SJCRH30 (cell line): ENCODE results near the gene RARRES2. TPM values are rescaled to one million over a fixed set of nuclear protein-coding genes. Genes with fewer than 3 reads are reported as not detected.
A peak's percentile ranks its signal among the peaks of the same experiment; 100 is the strongest.

Experiments
- DNase-seq, 2 experiments: peaks; one replicate each; pipeline ENCODE4 v3.0.0-alpha.2; 2015 to 2020
- H3K27ac ChIP-seq: fragments of 250-450 bp; sonication (Bioruptor Pico); 2 replicates; pipeline ENCODE4 v1.5.1; 2020; ENCODE audit warnings: mild to moderate bottlenecking, moderate library complexity
- H3K27me3 ChIP-seq: fragments of 250-450 bp; sonication (Bioruptor Pico); 2 replicates; pipeline ENCODE4 v1.5.1; 2020; ENCODE audit warnings: mild to moderate bottlenecking, moderate library complexity
- H3K36me3 ChIP-seq: fragments of 250-450 bp; sonication (Bioruptor Pico); 2 replicates; pipeline ENCODE4 v1.5.1; 2020; ENCODE audit warnings: mild to moderate bottlenecking, moderate library complexity
- H3K4me1 ChIP-seq: fragments of 250-450 bp; sonication (Bioruptor Pico); 2 replicates; pipeline ENCODE4 v1.5.1; 2020; ENCODE audit warnings: mild to moderate bottlenecking, moderate library complexity
- H3K4me3 ChIP-seq: fragments of 250-450 bp; sonication (Bioruptor Pico); 2 replicates; pipeline ENCODE4 v1.5.1; 2020; ENCODE audit warnings: mild to moderate bottlenecking, moderate library complexity
- H3K9me3 ChIP-seq: fragments of 250-450 bp; sonication (Bioruptor Pico); replicated peaks from 2 replicates; pipeline ENCODE4 v1.5.1; 2020; ENCODE audit warnings: mild to moderate bottlenecking, moderate library complexity
- total RNA-seq: library from RNA; depleted of rRNA; stranded (reverse); fragments of >200 nt; shearing (Covaris generic); gene quantifications from 2 replicates; pipeline ENCODE4 v1.2.3, GENCODE V29; 2014

The RARRES2 gene
- total RNA-seq, 1 experiment from 2014 or later: 68.1 TPM

DNA sequence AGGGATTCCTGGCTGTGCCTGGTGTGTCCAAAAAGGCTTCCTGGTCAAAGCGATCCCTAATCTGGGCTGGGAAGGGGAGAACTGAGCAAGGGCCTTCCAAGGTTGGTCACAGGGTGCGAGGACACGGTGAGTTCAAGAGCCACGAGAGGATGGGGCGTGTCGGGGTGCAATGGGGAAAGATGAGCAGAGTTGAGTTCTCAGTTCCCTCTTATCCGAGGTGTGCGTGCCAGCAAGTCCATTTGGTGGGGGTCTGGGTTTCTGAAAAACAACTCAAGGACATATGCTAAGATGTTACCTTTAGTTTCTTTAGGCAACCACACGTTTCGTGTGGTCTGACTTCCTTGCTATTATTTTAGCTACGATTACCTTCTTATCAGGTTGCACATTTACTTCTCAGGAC, 39.0 kb upstream of the RARRES2 start:
- no peaks in the 10 kb centered on the region for H3K36me3 ChIP-seq
- peak overlapping the region; percentile 62 for H3K4me3 ChIP-seq
- H3K27me3 ChIP-seq: no peaks in the 10 kb centered on the region
- no peak overlapping the region; the same call in 1 of the 2 replicates for H3K27ac ChIP-seq
- H3K4me1 ChIP-seq: peaks cover 55% of the 10 kb centered on the region
- DNase-seq: no peak
- H3K9me3 ChIP-seq: no peaks in the 10 kb centered on the region

DNA sequence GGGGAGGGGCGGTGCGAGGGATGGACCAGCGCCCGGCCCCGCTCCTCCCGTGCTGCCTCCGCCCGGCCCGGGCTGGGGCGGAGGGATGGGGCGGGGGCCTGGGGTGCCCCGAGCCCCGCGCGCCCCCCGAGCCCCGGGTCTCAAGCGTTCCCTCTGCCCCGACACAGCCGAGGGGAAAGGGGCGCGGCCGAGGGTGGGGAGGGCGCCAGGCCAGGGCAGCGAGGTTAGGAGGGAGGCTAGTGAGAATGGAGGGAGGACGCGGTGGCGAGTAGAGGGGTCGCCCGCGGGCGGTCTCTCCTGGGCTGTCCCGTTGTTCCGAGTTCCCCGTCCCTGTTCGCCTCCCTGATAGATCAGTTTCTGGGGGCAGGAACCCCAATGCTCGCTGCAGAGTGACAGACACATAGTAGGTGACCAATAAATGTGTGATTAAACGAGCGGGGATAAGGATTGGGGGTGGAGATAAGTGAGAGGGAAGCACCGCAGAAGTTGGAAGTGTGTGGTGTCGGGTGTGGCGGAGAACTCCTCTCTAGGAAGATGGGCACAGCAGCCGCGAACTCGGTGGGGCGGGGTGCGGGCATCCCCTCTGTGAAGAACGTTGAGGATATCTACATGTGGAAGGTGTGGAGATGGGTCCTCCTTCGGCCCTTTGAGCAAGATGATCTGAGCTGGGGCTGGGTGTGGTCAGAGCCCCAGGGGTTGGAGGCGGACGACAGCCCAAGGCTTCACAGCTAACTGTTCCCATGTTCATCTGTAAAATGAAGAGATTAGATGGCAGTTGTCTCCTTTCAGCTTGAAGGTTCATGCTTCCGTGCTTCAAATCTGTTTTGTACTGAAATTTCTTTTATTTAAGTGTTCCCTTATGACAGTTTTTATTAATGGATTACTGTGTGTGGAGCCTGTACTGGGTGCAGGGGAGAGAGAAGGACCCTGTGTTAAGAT, 38.3 kb upstream of the RARRES2 start:
- no peaks in the 10 kb centered on the region for H3K27me3 ChIP-seq

DNA sequence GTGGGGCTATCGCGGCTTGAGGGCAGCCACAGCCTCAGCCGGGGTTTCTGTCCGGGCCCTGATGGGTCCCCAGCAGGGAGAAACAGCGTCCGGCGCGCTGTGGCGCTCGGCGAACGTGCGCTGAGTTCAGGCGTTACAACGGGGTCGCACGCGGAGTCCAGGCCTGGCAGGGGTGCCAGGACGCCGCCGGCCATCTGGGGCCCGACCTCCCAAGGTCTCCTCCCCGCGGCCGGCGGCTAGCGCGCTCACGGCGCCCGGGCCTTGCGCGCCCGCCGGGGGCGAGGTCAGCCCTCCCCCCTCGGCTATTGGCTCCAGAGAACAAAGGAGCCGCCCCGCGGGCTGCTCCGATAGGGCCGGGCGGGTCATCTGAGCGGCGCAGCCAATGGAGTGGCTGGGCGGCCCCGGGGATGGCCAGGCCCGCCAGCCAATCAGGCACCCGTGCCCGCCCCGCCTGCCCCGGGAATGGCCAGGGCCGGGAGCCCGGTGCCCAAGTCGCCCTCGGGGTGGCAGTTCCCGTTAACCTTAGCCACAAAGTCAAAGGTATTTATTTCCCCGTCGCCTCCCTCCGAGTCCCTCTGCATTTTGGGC, 37.5 kb upstream of the RARRES2 start, which contains the start of gene ZNF775:
Gene ZNF775, plus strand, starts transcription at position 478 of the 588 bp plus-strand sequence. CDS start 9,141 bp downstream, outside the sequence.
- Histone ChIP-seq H3K9me3 (no peaks in the 10 kb centered on the region), H3K4me1 (peaks cover 43% of the 10 kb centered on the region), H3K27me3 (no peaks in the 10 kb centered on the region), H3K4me3 (peak within 1 kb of the TSS; percentile 62), H3K27ac (peak within 1 kb of the TSS; percentile 94), H3K36me3 (peaks cover 11% of the 10 kb centered on the region)
- peak; percentile 97 to 98 for DNase-seq

More for the DNA sequence above, 38.3 kb upstream of the RARRES2 start:
- no peaks in the 10 kb centered on the region for H3K9me3 ChIP-seq
- DNase-seq: peak; percentile 56 to 62
- peak overlapping the region; percentile 94 for H3K27ac ChIP-seq
- H3K4me3 ChIP-seq: peak overlapping the region; percentile 62
- H3K36me3 ChIP-seq: peaks cover 4% of the 10 kb centered on the region
- peaks cover 51% of the 10 kb centered on the region for H3K4me1 ChIP-seq

- Histone ChIP-seq H3K27ac (peak overlapping the region; percentile 94), H3K27me3 (no peaks in the 10 kb centered on the region), H3K36me3 (peaks cover 18% of the 10 kb centered on the region), H3K4me1 (peaks cover 39% of the 10 kb centered on the region), H3K4me3 (peak overlapping the region; percentile 62), H3K9me3 (no peaks in the 10 kb centered on the region)
- peak; percentile 96 to 98 for DNase-seq
Measured at GRCh38 chr7:150378115-150378852, 36.9 kb upstream of the RARRES2 start.

- Histone ChIP-seq H3K27ac (peak overlapping the region; percentile 94), H3K4me1 (peaks cover 33% of the 10 kb centered on the region), H3K36me3 (peaks cover 23% of the 10 kb centered on the region), H3K9me3 (no peaks in the 10 kb centered on the region), H3K27me3 (no peaks in the 10 kb centered on the region), H3K4me3 (no peak overlapping the region)
- DNase-seq: no peak
Measured at GRCh38 chr7:150377635-150378034, 36.2 kb upstream of the RARRES2 start.

- DNase-seq: no peak
- Histone ChIP-seq H3K4me1 (peaks cover 29% of the 10 kb centered on the region), H3K4me3 (no peak overlapping the region), H3K36me3 (peaks cover 25% of the 10 kb centered on the region), H3K27ac (peak overlapping the region; percentile 94), H3K9me3 (no peaks in the 10 kb centered on the region), H3K27me3 (no peaks in the 10 kb centered on the region)
Measured at GRCh38 chr7:150377196-150377595, 35.8 kb upstream of the RARRES2 start.

- H3K9me3 ChIP-seq: no peaks in the 10 kb centered on the region
- peaks cover 29% of the 10 kb centered on the region for H3K4me1 ChIP-seq
- H3K27me3 ChIP-seq: no peaks in the 10 kb centered on the region
- H3K4me3 ChIP-seq: no peak overlapping the region
- H3K27ac ChIP-seq: peak overlapping the region; percentile 1; the same call in 1 of the 2 replicates
- peak in 1 of 2 experiments; percentile 39 for DNase-seq
- peaks cover 29% of the 10 kb centered on the region for H3K36me3 ChIP-seq
Measured at GRCh38 chr7:150376560-150376959, 35.1 kb upstream of the RARRES2 start.

GRCh38 chr7:150375662-150376521, 34.5 kb upstream of the RARRES2 start:
- H3K27me3 ChIP-seq: no peaks in the 10 kb centered on the region
- no peak for DNase-seq
- peaks cover 29% of the 10 kb centered on the region for H3K4me1 ChIP-seq
- H3K9me3 ChIP-seq: no peaks in the 10 kb centered on the region
- peaks cover 35% of the 10 kb centered on the region for H3K36me3 ChIP-seq
- no peak overlapping the region for H3K27ac ChIP-seq
- H3K4me3 ChIP-seq: no peak overlapping the region

DNA sequence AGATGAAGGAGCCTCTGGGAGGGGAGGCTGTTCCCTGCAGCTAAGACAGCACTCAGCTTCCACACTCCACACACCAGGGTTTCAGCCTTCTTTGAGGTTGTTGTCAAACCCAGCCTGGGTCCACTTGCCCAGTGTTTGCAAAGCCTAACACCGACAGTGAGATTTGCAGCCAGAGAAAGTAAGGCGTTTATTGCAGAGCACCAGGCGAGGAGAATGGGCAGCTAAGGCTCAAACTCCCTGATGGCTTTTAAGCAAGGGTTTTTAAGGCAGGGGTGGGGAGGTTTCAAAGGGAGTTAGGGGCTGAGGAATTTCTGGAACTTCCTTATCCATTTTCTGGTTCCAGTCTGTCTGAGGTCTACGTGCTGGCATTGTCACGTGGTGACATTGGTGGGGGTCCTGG, 33.0 kb upstream of the RARRES2 start:
- Histone ChIP-seq H3K9me3 (no peaks in the 10 kb centered on the region), H3K36me3 (peaks cover 42% of the 10 kb centered on the region), H3K4me1 (peaks cover 22% of the 10 kb centered on the region), H3K4me3 (no peak overlapping the region), H3K27me3 (no peaks in the 10 kb centered on the region), H3K27ac (no peak overlapping the region)
- no peak for DNase-seq

GRCh38 chr7:150374026-150374425, 32.6 kb upstream of the RARRES2 start:
- DNase-seq: no peak
- Histone ChIP-seq H3K4me1 (peaks cover 22% of the 10 kb centered on the region), H3K9me3 (no peaks in the 10 kb centered on the region), H3K36me3 (peaks cover 42% of the 10 kb centered on the region), H3K4me3 (no peak overlapping the region), H3K27ac (no peak overlapping the region), H3K27me3 (no peaks in the 10 kb centered on the region)

GRCh38 chr7:150373049-150373801, 31.8 kb upstream of the RARRES2 start:
- H3K27ac ChIP-seq: no peak overlapping the region
- H3K36me3 ChIP-seq: peaks cover 42% of the 10 kb centered on the region
- no peaks in the 10 kb centered on the region for H3K27me3 ChIP-seq
- peaks cover 22% of the 10 kb centered on the region for H3K4me1 ChIP-seq
- H3K4me3 ChIP-seq: no peak overlapping the region
- H3K9me3 ChIP-seq: no peaks in the 10 kb centered on the region
- DNase-seq: no peak

DNA sequence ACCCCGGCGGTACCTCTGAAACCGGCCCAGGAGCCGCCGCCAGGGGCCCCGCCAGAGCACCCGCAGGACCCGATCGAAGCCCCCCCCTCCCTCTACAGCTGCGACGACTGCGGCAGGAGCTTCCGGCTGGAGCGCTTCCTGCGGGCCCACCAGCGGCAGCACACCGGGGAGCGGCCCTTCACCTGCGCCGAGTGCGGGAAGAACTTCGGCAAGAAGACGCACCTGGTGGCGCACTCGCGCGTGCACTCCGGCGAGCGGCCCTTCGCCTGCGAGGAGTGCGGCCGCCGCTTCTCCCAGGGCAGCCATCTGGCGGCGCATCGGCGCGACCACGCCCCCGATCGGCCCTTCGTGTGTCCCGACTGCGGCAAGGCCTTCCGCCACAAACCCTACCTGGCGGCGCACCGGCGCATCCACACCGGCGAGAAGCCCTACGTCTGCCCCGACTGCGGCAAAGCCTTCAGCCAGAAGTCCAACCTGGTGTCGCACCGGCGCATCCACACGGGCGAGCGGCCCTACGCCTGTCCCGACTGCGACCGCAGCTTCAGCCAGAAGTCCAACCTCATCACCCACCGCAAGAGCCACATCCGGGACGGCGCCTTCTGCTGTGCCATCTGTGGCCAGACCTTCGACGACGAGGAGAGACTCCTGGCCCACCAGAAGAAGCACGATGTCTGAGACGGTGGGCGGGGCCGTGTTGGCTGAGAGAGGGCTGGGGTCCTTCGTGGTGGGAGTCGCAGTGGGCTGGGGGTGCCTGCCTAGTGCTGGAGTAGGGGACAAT, 31.0 kb upstream of the RARRES2 start:
- peaks cover 20% of the 10 kb centered on the region for H3K4me1 ChIP-seq
- DNase-seq: no peak
- peaks cover 42% of the 10 kb centered on the region for H3K36me3 ChIP-seq

DNA sequence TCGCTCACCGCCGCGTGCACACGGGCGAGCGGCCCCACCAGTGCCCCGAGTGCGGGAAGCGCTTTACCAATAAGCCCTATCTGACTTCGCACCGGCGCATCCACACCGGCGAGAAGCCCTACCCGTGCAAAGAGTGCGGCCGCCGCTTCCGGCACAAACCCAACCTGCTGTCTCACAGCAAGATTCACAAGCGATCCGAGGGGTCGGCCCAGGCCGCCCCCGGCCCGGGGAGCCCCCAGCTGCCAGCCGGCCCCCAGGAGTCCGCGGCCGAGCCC, 30.5 kb upstream of the RARRES2 start:
- H3K9me3 ChIP-seq: no peaks in the 10 kb centered on the region

More for the DNA sequence above, 31.0 kb upstream of the RARRES2 start:
- H3K4me3 ChIP-seq: no peak overlapping the region
- no peak overlapping the region for H3K27ac ChIP-seq
- no peaks in the 10 kb centered on the region for H3K9me3 ChIP-seq
- H3K27me3 ChIP-seq: no peaks in the 10 kb centered on the region

More for the DNA sequence above, 30.5 kb upstream of the RARRES2 start:
- H3K27ac ChIP-seq: no peak overlapping the region
- DNase-seq: no peak
- H3K4me1 ChIP-seq: peaks cover 18% of the 10 kb centered on the region
- peaks cover 42% of the 10 kb centered on the region for H3K36me3 ChIP-seq
- no peaks in the 10 kb centered on the region for H3K27me3 ChIP-seq
- H3K4me3 ChIP-seq: no peak overlapping the region
